Hepatocyte (in vitro differentiated cells): ENCODE data around the gene TCFL5.

ENCODE experiments used
- EZH2 ChIP-seq: fragments of 200-600 bp; sonication (generic); IDR thresholded peaks from 2 replicates; pipeline ENCODE4 v1.6.1; 2016; ENCODE audit warnings: antibody characterized with exemption, mild to moderate bottlenecking, borderline replicate concordance
- EZH2phosphoT487 ChIP-seq: fragments of 200-600 bp; sonication (generic); IDR thresholded peaks from one replicate; pipeline ENCODE4 v1.6.1; 2018; ENCODE audit warnings: antibody characterized with exemption, mild to moderate bottlenecking, low read depth, moderate library complexity; ENCODE audit not compliant: unreplicated experiment, severe bottlenecking
- TF ChIP-seq, protein P1 (sequence below): fragments of 200-600 bp; sonication (generic); IDR thresholded peaks from 2 replicates; pipeline ENCODE4 v1.5.1; 2016; ENCODE audit warnings: antibody characterized with exemption, mild to moderate bottlenecking; ENCODE audit not compliant: poor library complexity

DNA sequence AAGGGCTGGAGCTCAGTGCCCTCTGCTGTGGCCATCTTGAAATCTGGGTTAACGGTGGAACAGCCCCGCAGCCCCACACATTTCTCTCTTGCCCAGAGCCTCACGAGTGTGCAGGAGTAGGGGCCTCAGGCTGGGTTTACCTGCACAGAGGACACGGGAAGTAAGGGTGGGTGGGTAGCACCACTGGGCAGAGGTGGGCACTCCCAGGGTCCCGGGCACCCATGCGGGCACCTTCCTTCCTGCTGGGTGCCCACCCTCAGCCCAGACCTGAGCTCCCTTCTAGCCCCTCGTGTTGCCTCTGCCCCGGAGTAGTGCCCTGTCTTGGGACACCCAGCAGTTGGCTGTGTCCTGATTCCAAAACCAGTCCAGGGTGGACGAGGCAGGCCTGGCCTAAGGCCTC is 33.6 kb downstream of the TCFL5 start:
- TF ChIP-seq, protein P1, sequence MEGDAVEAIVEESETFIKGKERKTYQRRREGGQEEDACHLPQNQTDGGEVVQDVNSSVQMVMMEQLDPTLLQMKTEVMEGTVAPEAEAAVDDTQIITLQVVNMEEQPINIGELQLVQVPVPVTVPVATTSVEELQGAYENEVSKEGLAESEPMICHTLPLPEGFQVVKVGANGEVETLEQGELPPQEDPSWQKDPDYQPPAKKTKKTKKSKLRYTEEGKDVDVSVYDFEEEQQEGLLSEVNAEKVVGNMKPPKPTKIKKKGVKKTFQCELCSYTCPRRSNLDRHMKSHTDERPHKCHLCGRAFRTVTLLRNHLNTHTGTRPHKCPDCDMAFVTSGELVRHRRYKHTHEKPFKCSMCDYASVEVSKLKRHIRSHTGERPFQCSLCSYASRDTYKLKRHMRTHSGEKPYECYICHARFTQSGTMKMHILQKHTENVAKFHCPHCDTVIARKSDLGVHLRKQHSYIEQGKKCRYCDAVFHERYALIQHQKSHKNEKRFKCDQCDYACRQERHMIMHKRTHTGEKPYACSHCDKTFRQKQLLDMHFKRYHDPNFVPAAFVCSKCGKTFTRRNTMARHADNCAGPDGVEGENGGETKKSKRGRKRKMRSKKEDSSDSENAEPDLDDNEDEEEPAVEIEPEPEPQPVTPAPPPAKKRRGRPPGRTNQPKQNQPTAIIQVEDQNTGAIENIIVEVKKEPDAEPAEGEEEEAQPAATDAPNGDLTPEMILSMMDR: no peak
- no peak for TF ChIP-seq EZH2
- no peak for TF ChIP-seq EZH2phosphoT487
